IMR-90 (cell line): Measurements from ENCODE around the gene OR5B17. TPM values are rescaled to one million over a fixed set of nuclear protein-coding genes. Genes with fewer than 3 reads are reported as not detected.
"Not testable (repeated sequence)": the region's sequence is repeated elsewhere in the genome, so short reads cannot be mapped to it uniquely, and the experiment has no call there.

Experiments
- ATAC-seq: fragments of 200-7000 bp; cut with Tn5 transposase; 2 replicates; pipeline ENCODE4 v1.9.1; 2020; ENCODE audit warnings: low read depth, mild to moderate bottlenecking, moderate library complexity
- BruUV-seq: library from RNA; stranded (reverse); fragments of 400-500 nt; replicated peaks from 2 replicates; lab custom pipeline; 2021; lab: Mats Ljungman, UMichigan
- CTCF ChIA-PET: fragments of 300-600 bp; formaldehyde crosslinking; extraction: SDS; loops from one replicate; lab custom pipeline; 2021; ENCODE audit warnings: antibody characterized with exemption; lab: Yijun Ruan, JAX
- POLR2A ChIA-PET: fragments of 300-600 bp; sonication (Branson Sonifier 250); formaldehyde crosslinking; loops from one replicate; lab custom pipeline; 2022; ENCODE audit warnings: antibody characterized with exemption; ENCODE audit not compliant: unreplicated experiment; lab: Charles Lee
- DNase-seq: peaks from one replicate; pipeline ENCODE4 v3.0.0; 2013
- H2AFZ ChIP-seq: replicated peaks from 2 replicates; pipeline ENCODE3; 2013; ENCODE audit warnings: low read length, mild to moderate bottlenecking; ENCODE audit not compliant: poor library complexity
- H2AK5ac ChIP-seq: 2 replicates; pipeline ENCODE4 v1.6.1; 2013; ENCODE audit warnings: low read depth, low read length, inconsistent platforms
- H2AK9ac ChIP-seq: replicated peaks from 2 replicates; pipeline ENCODE3; 2013; ENCODE audit warnings: mild to moderate bottlenecking, low read depth, low read length, moderate library complexity; ENCODE audit not compliant: poor library complexity
- H2BK120ac ChIP-seq: 2 replicates; pipeline ENCODE4 v1.6.1; 2013; ENCODE audit warnings: low read depth, low read length, inconsistent platforms
- H2BK15ac ChIP-seq: 3 replicates; pipeline ENCODE4 v1.6.1; 2013; ENCODE audit warnings: low read depth, low read length, inconsistent platforms
- H2BK20ac ChIP-seq: 2 replicates; pipeline ENCODE4 v1.6.1; 2013; ENCODE audit warnings: low read depth, mild to moderate bottlenecking, inconsistent platforms, low read length, moderate library complexity
- H2BK5ac ChIP-seq: 2 replicates; pipeline ENCODE4 v1.6.1; 2013; ENCODE audit warnings: mild to moderate bottlenecking, low read depth, low read length, inconsistent platforms; ENCODE audit not compliant: poor library complexity, severe bottlenecking
- H3K14ac ChIP-seq: replicated peaks from 2 replicates; pipeline ENCODE4 v1.6.1; 2013; ENCODE audit warnings: low read depth, low read length, inconsistent platforms
- H3K18ac ChIP-seq: 2 replicates; pipeline ENCODE4 v1.6.1; 2013; ENCODE audit warnings: low read depth, low read length, control low read depth
- H3K23ac ChIP-seq: 2 replicates; pipeline ENCODE4 v1.6.1; 2013; ENCODE audit warnings: low read depth, low read length, inconsistent platforms
- H3K27ac ChIP-seq: 2 replicates; pipeline ENCODE4 v1.5.1; 2013; ENCODE audit warnings: mild to moderate bottlenecking, control low read depth, low read length; ENCODE audit not compliant: insufficient read depth
- H3K27me3 ChIP-seq: 2 replicates; pipeline ENCODE4 v1.6.1; 2013; ENCODE audit warnings: low read length; ENCODE audit not compliant: control insufficient read depth, insufficient read depth
- H3K36me3 ChIP-seq: 2 replicates; pipeline ENCODE4 v1.6.1; 2013; ENCODE audit warnings: low read length, mixed read lengths; ENCODE audit not compliant: control insufficient read depth, insufficient read depth
- H3K4ac ChIP-seq: 2 replicates; pipeline ENCODE4 v1.6.1; 2013; ENCODE audit warnings: low read depth, low read length, inconsistent platforms
- H3K4me1 ChIP-seq: 2 replicates; pipeline ENCODE4 v1.6.1; 2013; ENCODE audit warnings: low read length, mixed read lengths; ENCODE audit not compliant: control insufficient read depth, insufficient read depth
- H3K4me2 ChIP-seq: 2 replicates; pipeline ENCODE4 v1.6.1; 2013; ENCODE audit warnings: low read depth, mild to moderate bottlenecking, control low read depth, low read length, moderate library complexity
- H3K4me3 ChIP-seq: 2 replicates; pipeline ENCODE4 v1.5.1; 2013; ENCODE audit warnings: low read depth, mild to moderate bottlenecking, control low read depth, low read length, moderate library complexity; ENCODE audit not compliant: insufficient read depth
- H3K56ac ChIP-seq: 2 replicates; pipeline ENCODE4 v1.6.1; 2013; ENCODE audit warnings: low read length, inconsistent platforms; ENCODE audit not compliant: insufficient read depth; ENCODE audit errors: extremely low read depth
- H3K79me1 ChIP-seq, 2 experiments: 2 replicates each; pipeline ENCODE4 v1.6.1; 2013; ENCODE audit warnings: low read length in 2 of 2, inconsistent platforms in 1 of 2, low read depth in 1 of 2
- H3K9ac ChIP-seq: 2 replicates; pipeline ENCODE4 v1.6.1; 2013; ENCODE audit warnings: low read depth, low read length, control low read depth
- H3K9me1 ChIP-seq: 2 replicates; pipeline ENCODE4 v1.6.1; 2013; ENCODE audit warnings: low read length, inconsistent platforms; ENCODE audit not compliant: insufficient read depth
- H3K9me3 ChIP-seq: 2 replicates; pipeline ENCODE4 v1.6.1; 2013; ENCODE audit warnings: low read length; ENCODE audit not compliant: control insufficient read depth, insufficient read depth
- H4K20me1 ChIP-seq: 2 replicates; pipeline ENCODE4 v1.6.1; 2013; ENCODE audit warnings: low read length, inconsistent platforms; ENCODE audit not compliant: insufficient read depth
- H4K5ac ChIP-seq: 2 replicates; pipeline ENCODE4 v1.6.1; 2013; ENCODE audit warnings: mild to moderate bottlenecking, low read depth, low read length, control low read depth
- H4K8ac ChIP-seq, 2 experiments: 2 replicates each; pipeline ENCODE4 v1.6.1; 2013; ENCODE audit warnings: low read depth in 2 of 2, low read length in 2 of 2, control low read depth in 1 of 2, inconsistent platforms in 1 of 2
- H4K91ac ChIP-seq: 2 replicates; pipeline ENCODE4 v1.6.1; 2013; ENCODE audit warnings: low read depth, low read length, inconsistent platforms; ENCODE audit not compliant: insufficient read depth
- WGBS, 2 experiments: methylation state at CpG; one replicate each; pipeline versions ENCODE4 v1.1.5 to v1.1.7; 2013; ENCODE audit warnings: missing lambda C conversion rate in 2 of 2; ENCODE audit not compliant: insufficient read length in 1 of 2; ENCODE audit errors: extremely low coverage in 2 of 2; 5-methylcytosine and 5-hydroxymethylcytosine counted together
- dilution Hi-C: fragments of 300-500 bp; cut with HindIII; formaldehyde crosslinking; loops from one replicate; pipeline ENCODE4 v1.14.3; 2018; ENCODE audit warnings: low sequenced_read_pairs; ENCODE audit not compliant: unreplicated experiment
- in situ Hi-C: fragments of 300-500 bp; cut with MboI; formaldehyde crosslinking; loops from 3 replicates; pipeline ENCODE4 v1.14.3; 2019; ENCODE audit warnings: low sequenced_read_pairs, inconsistent platforms, mixed read lengths
- intact Hi-C: fragments of 100-400 bp; cut with micrococcal nuclease; formaldehyde crosslinking; loops from 2 replicates; pipeline ENCODE4 v1.10.0; 2022
- polyA plus RNA-seq, 3 experiments: library from polyadenylated mRNA; depleted of rRNA; stranded (reverse); fragments of >200 nt; gene quantifications; 2 replicates each; pipeline ENCODE4 v1.2.3, GENCODE V29; 2012; ENCODE audit warnings: low replicate concordance in 1 of 3
- total RNA-seq: library from RNA; depleted of rRNA; stranded (reverse); fragments of >200 nt; gene quantifications from 2 replicates; pipeline ENCODE4 v1.2.3, GENCODE V29; 2012

The OR5B17 gene
- total and polyA plus RNA-seq, 2 of the 4 experiments (the other 2 are of a cell fraction) = not detected

- H3K4me3 ChIP-seq, H2BK5ac ChIP-seq, H3K79me1 ChIP-seq, H3K9me1 ChIP-seq, H2AK5ac ChIP-seq, CTCF ChIA-PET, H3K4me2 ChIP-seq, H3K56ac ChIP-seq, H3K18ac ChIP-seq, dilution Hi-C loops, H3K4ac ChIP-seq, BruUV-seq, H3K27ac ChIP-seq, H3K27me3 ChIP-seq, H2AFZ ChIP-seq, H4K8ac ChIP-seq, H3K14ac ChIP-seq, H2BK15ac ChIP-seq, POLR2A ChIA-PET, H3K23ac ChIP-seq, H3K36me3 ChIP-seq, H4K91ac ChIP-seq, DNase-seq, H4K5ac ChIP-seq, H4K20me1 ChIP-seq, H2AK9ac ChIP-seq, in situ Hi-C loops, ATAC-seq, H3K4me1 ChIP-seq, H2BK20ac ChIP-seq, H3K9ac ChIP-seq, H3K9me3 ChIP-seq, H2BK120ac ChIP-seq: not testable (repeated sequence)
- intact Hi-C loops = loop anchor here (10.0 kb wide), 1 partner anchor 335 kb away; no protein-coding TSS in a partner anchor
- WGBS, 2 experiments = no CpG with 5 or more reads among the region's 2 CpGs
These were observed 40.8 kb upstream of the OR5B17 start for GRCh38 chr11:58399622-58400021.
